GM23338 (cell line): ENCODE results near the gene OGFOD2. TPM values are rescaled to one million over a fixed set of nuclear protein-coding genes. Genes with fewer than 3 reads are reported as not detected.
"Not testable (repeated sequence)": the region's sequence is repeated elsewhere in the genome, so short reads cannot be mapped to it uniquely, and the experiment has no call there.

Experiments used
- ATAC-seq: fragments of 200-7000 bp; cut with Tn5 transposase; 3 replicates; pipeline ENCODE4 v1.9.1; 2020
- DNase-seq: peaks from one replicate; pipeline ENCODE4 v3.0.0-alpha.2; 2015; ENCODE audit warnings: low spot score
- H2AFZ ChIP-seq: fragments of 200-600 bp; sonication (generic); 2 replicates; pipeline ENCODE4 v1.8.0; 2016; ENCODE audit warnings: antibody characterized with exemption, mild to moderate bottlenecking, moderate library complexity
- H3F3A ChIP-seq: fragments of 200-600 bp; sonication (generic); replicated peaks from 2 replicates; pipeline ENCODE4 v1.8.0; 2017; ENCODE audit warnings: antibody characterized with exemption, mixed run types, low read depth
- H3K27ac ChIP-seq: fragments of 200-600 bp; sonication (generic); 2 replicates; pipeline ENCODE4 v1.6.1; 2016; ENCODE audit warnings: low read depth
- H3K27me3 ChIP-seq: fragments of 200-600 bp; sonication (generic); 2 replicates; pipeline ENCODE4 v1.8.0; 2016; ENCODE audit warnings: mild to moderate bottlenecking, mixed run types, moderate library complexity; ENCODE audit not compliant: insufficient read depth
- H3K36me3 ChIP-seq: fragments of 200-600 bp; sonication (generic); 2 replicates; pipeline ENCODE4 v1.8.0; 2016; ENCODE audit warnings: mild to moderate bottlenecking; ENCODE audit not compliant: insufficient read depth
- H3K4me1 ChIP-seq: fragments of 200-600 bp; sonication (generic); 2 replicates; pipeline ENCODE4 v1.8.0; 2016; ENCODE audit warnings: mild to moderate bottlenecking, moderate library complexity; ENCODE audit not compliant: insufficient read depth
- H3K4me2 ChIP-seq: fragments of 200-600 bp; sonication (generic); 2 replicates; pipeline ENCODE4 v1.7.1; 2017; ENCODE audit warnings: mixed run types
- H3K4me3 ChIP-seq: fragments of 200-600 bp; sonication (generic); 2 replicates; pipeline ENCODE4 v1.6.1; 2016; ENCODE audit warnings: mixed run types
- H3K79me2 ChIP-seq: fragments of 200-600 bp; sonication (generic); replicated peaks from 2 replicates; pipeline ENCODE4 v1.8.0; 2017; ENCODE audit warnings: mild to moderate bottlenecking; ENCODE audit not compliant: insufficient read depth
- H3K9me2 ChIP-seq: fragments of 200-600 bp; sonication (generic); 2 replicates; pipeline ENCODE4 v1.8.0; 2017; ENCODE audit not compliant: insufficient read depth
- H4K20me1 ChIP-seq: fragments of 200-600 bp; sonication (generic); replicated peaks from 2 replicates; pipeline ENCODE4 v1.8.0; 2017; ENCODE audit warnings: mild to moderate bottlenecking; ENCODE audit not compliant: insufficient read depth
- H3K27ac Mint-ChIP-seq: 2 replicates; pipeline ENCODE4 v1.8.0; 2020; ENCODE audit warnings: inconsistent platforms, mild to moderate bottlenecking, moderate library complexity, mixed read lengths
- H3K27me3 Mint-ChIP-seq: 3 replicates; pipeline ENCODE4 v1.8.0; 2022; ENCODE audit warnings: low read depth, mild to moderate bottlenecking, moderate library complexity, mixed read lengths, inconsistent platforms; ENCODE audit not compliant: insufficient read depth, poor library complexity
- H3K36me3 Mint-ChIP-seq: 3 replicates; pipeline ENCODE4 v1.8.0; 2021; ENCODE audit warnings: low read depth, mild to moderate bottlenecking, inconsistent platforms, moderate library complexity, mixed read lengths
- H3K4me1 Mint-ChIP-seq: 3 replicates; pipeline ENCODE4 v1.8.0; 2020; ENCODE audit warnings: mild to moderate bottlenecking, inconsistent platforms, mixed read lengths
- H3K4me3 Mint-ChIP-seq: 3 replicates; pipeline ENCODE4 v1.8.0; 2021; ENCODE audit warnings: moderate library complexity, mild to moderate bottlenecking, inconsistent platforms, mixed read lengths
- H3K9me3 Mint-ChIP-seq: 3 replicates; pipeline ENCODE4 v1.8.0; 2020; ENCODE audit warnings: moderate library complexity, mild to moderate bottlenecking, inconsistent platforms, mixed read lengths
- EZH2 ChIP-seq: fragments of 200-600 bp; sonication (generic); IDR thresholded peaks from one replicate; pipeline ENCODE4 v1.8.0; 2017; ENCODE audit warnings: antibody characterized with exemption, mild to moderate bottlenecking, low read depth; ENCODE audit not compliant: unreplicated experiment
- STAT1 ChIP-seq: IDR thresholded peaks from one replicate; pipeline ENCODE4 v1.6.1; 2016; ENCODE audit warnings: antibody characterized with exemption; ENCODE audit not compliant: unreplicated experiment
- ZNF331 ChIP-seq: fragments of 250-450 bp; sonication (Bioruptor Pico); IDR thresholded peaks from 2 replicates; pipeline ENCODE4 v1.5.0; 2020; ENCODE audit warnings: low read depth, mild to moderate bottlenecking, moderate library complexity
- polyA plus RNA-seq: library from polyadenylated mRNA; unstranded; fragments of >200 nt; fragmentation: Nextera tagmentation; extraction: Ambion mirVana; gene quantifications from 2 replicates; pipeline ENCODE4 v1.2.1, GENCODE V29; 2016
- total RNA-seq: library from RNA; depleted of rRNA; stranded (reverse); fragments of >200 nt; shearing (Covaris generic); gene quantifications from 2 replicates; pipeline ENCODE4 v1.2.3, GENCODE V29; 2014
- TF ChIP-seq, protein P1 (sequence below): IDR thresholded peaks from one replicate; pipeline ENCODE4 v1.6.1; 2018; ENCODE audit warnings: antibody characterized with exemption; ENCODE audit not compliant: unreplicated experiment
- TF ChIP-seq, protein P2 (sequence below), 2 experiments: fragments of 200-600 bp in 1 of 2; sonication (generic) in 1 of 2; conservative IDR thresholded peaks; 2 replicates each; pipeline versions ENCODE4 v1.5.1 to v1.6.1; 2016 to 2017; ENCODE audit warnings: antibody characterized with exemption in 2 of 2, low read depth in 2 of 2, mild to moderate bottlenecking in 2 of 2, moderate library complexity in 1 of 2

Gene OGFOD2
- total and polyA plus RNA-seq, 2 experiments from 2014 or later = 13.1 to 16.1 TPM

DNA sequence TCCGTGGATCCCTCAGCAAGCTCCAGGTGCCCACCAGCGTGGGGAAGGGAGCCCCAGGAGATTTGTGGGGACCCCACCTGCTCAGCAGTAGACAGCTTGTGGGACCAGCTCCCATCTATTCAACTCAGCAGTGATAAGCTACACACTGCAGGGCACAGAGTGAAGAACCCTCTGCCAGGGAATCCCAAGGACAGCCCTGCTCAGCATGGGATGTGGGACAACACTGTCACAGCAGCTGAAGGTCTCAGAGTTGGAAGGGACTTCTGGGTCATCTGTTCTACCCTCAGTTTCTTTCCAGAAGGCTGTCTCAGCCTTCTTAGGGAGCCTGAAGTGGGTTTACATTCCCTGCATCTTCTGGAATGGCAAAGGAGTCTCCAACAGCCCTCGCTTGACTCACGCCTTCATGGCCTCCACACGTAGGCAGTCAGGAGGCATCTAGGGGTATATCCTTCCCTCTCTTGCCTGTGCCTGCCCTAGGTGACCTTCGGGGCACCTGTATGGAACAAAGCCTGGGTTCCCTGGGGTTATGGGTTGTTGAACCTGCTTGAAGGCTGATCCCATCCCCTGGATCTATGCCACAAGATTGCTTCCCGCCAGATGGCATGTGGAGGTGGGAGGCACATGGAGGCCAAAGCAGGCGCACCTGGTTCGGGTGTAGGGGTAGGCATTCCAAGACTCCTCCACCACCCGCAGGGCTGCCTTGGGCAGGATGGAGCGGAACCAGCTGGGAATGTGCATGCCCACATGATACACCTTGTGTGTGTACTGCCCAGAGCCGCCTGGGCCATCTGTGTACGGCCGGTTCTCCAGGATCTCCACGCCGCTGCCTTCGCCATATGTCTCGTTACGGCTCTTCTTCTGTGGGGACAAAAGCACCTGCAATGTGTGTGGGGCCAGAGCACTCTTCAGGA lies 38.4 kb downstream of the OGFOD2 start:
- Mint-ChIP-seq H3K27me3 (peaks cover 5% of the 10 kb centered on the region), H3K4me1 (no peaks in the 10 kb centered on the region), H3K4me3 (no peak overlapping the region), H3K36me3 (no peaks in the 10 kb centered on the region), H3K27ac (no peak overlapping the region), H3K9me3 (no peaks in the 10 kb centered on the region; the same call in 2 of the 3 replicates)
- TF ChIP-seq EZH2 = no peak
- TF ChIP-seq STAT1 = no peak
- TF ChIP-seq, protein P1, sequence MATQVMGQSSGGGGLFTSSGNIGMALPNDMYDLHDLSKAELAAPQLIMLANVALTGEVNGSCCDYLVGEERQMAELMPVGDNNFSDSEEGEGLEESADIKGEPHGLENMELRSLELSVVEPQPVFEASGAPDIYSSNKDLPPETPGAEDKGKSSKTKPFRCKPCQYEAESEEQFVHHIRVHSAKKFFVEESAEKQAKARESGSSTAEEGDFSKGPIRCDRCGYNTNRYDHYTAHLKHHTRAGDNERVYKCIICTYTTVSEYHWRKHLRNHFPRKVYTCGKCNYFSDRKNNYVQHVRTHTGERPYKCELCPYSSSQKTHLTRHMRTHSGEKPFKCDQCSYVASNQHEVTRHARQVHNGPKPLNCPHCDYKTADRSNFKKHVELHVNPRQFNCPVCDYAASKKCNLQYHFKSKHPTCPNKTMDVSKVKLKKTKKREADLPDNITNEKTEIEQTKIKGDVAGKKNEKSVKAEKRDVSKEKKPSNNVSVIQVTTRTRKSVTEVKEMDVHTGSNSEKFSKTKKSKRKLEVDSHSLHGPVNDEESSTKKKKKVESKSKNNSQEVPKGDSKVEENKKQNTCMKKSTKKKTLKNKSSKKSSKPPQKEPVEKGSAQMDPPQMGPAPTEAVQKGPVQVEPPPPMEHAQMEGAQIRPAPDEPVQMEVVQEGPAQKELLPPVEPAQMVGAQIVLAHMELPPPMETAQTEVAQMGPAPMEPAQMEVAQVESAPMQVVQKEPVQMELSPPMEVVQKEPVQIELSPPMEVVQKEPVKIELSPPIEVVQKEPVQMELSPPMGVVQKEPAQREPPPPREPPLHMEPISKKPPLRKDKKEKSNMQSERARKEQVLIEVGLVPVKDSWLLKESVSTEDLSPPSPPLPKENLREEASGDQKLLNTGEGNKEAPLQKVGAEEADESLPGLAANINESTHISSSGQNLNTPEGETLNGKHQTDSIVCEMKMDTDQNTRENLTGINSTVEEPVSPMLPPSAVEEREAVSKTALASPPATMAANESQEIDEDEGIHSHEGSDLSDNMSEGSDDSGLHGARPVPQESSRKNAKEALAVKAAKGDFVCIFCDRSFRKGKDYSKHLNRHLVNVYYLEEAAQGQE = no peak
- no peak for TF ChIP-seq ZNF331
- TF ChIP-seq, protein P2, sequence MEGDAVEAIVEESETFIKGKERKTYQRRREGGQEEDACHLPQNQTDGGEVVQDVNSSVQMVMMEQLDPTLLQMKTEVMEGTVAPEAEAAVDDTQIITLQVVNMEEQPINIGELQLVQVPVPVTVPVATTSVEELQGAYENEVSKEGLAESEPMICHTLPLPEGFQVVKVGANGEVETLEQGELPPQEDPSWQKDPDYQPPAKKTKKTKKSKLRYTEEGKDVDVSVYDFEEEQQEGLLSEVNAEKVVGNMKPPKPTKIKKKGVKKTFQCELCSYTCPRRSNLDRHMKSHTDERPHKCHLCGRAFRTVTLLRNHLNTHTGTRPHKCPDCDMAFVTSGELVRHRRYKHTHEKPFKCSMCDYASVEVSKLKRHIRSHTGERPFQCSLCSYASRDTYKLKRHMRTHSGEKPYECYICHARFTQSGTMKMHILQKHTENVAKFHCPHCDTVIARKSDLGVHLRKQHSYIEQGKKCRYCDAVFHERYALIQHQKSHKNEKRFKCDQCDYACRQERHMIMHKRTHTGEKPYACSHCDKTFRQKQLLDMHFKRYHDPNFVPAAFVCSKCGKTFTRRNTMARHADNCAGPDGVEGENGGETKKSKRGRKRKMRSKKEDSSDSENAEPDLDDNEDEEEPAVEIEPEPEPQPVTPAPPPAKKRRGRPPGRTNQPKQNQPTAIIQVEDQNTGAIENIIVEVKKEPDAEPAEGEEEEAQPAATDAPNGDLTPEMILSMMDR (conservative IDR thresholded peaks at IDR 0.05; ENCODE audit: low read depth in 2 of 2) = no peak
- Histone ChIP-seq H3K9me2 (no peaks in the 10 kb centered on the region), H3K27ac (no peak overlapping the region), H3F3A (no peaks in the 10 kb centered on the region), H3K4me1 (no peaks in the 10 kb centered on the region), H3K36me3 (no peaks in the 10 kb centered on the region), H3K27me3 (no peaks in the 10 kb centered on the region), H3K4me2 (no peak overlapping the region), H2AFZ (no peak overlapping the region), H3K79me2 (no peaks in the 10 kb centered on the region), H4K20me1 (no peaks in the 10 kb centered on the region), H3K4me3 (no peak overlapping the region)
- no peak for ATAC-seq
- DNase-seq = no peak

DNA sequence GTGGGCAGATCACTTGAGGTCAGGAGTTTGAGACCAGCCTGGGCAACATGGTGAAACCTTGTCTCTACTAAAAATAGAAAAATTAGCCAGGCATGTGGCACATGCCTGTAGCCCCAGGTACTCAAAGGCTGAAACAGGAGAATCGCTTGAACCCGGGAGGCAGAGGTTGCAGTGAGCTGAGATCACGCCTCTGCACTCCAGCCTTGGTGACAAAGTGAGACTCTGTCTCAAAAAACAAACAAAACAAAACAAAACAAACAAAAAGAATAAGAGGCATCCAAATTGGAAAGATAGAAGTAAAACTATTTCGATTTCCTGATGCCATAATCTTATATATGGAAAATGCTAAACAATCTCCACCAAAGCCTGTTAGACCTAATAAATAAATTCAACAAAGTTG lies 39.4 kb downstream of the OGFOD2 start:
- H3K36me3 Mint-ChIP-seq, H3K27ac ChIP-seq, H3K27me3 ChIP-seq, H3K9me3 Mint-ChIP-seq, H3K27me3 Mint-ChIP-seq, H3F3A ChIP-seq, H3K4me3 ChIP-seq, H3K27ac Mint-ChIP-seq, H3K4me1 Mint-ChIP-seq, H2AFZ ChIP-seq, H3K4me2 ChIP-seq, H3K4me1 ChIP-seq, DNase-seq, ATAC-seq, H3K79me2 ChIP-seq, H4K20me1 ChIP-seq, H3K36me3 ChIP-seq, H3K4me3 Mint-ChIP-seq, H3K9me2 ChIP-seq: not testable (repeated sequence)
